Smooth muscle cell (in vitro differentiated cells): ENCODE data around the gene FSIP1. TPM values are rescaled to one million over a fixed set of nuclear protein-coding genes. Genes with fewer than 3 reads are reported as not detected.

Source experiments
- DNase-seq: peaks from one replicate; lab custom pipeline; 2025; ENCODE audit not compliant: unreplicated experiment; lab: John Stamatoyannopoulos, UW
- H2AFZ ChIP-seq: fragments of 200-600 bp; sonication (generic); 2 replicates; pipeline ENCODE4 v1.6.0; 2016; ENCODE audit warnings: antibody characterized with exemption, low read depth, mild to moderate bottlenecking
- H3F3A ChIP-seq: fragments of 200-600 bp; sonication (generic); 2 replicates; pipeline ENCODE4 v1.6.0; 2017; ENCODE audit warnings: antibody characterized with exemption, low read depth
- H3K27ac ChIP-seq: fragments of 200-600 bp; sonication (generic); 2 replicates; pipeline ENCODE4 v1.5.1; 2016; ENCODE audit warnings: low read depth, mild to moderate bottlenecking
- H3K27me3 ChIP-seq: fragments of 200-600 bp; sonication (generic); 2 replicates; pipeline ENCODE4 v1.6.1; 2016; ENCODE audit warnings: low read depth, mild to moderate bottlenecking
- H3K36me3 ChIP-seq: fragments of 200-600 bp; sonication (generic); 2 replicates; pipeline ENCODE4 v1.5.1; 2016; ENCODE audit warnings: low read depth
- H3K4me1 ChIP-seq: fragments of 200-600 bp; sonication (generic); 2 replicates; pipeline ENCODE4 v1.5.1; 2016; ENCODE audit warnings: low read depth
- H3K4me2 ChIP-seq: fragments of 200-600 bp; sonication (generic); 2 replicates; pipeline ENCODE4 v1.6.0; 2016; ENCODE audit warnings: mild to moderate bottlenecking
- H3K4me3 ChIP-seq: fragments of 200-600 bp; sonication (generic); 2 replicates; pipeline ENCODE4 v1.5.1; 2016; ENCODE audit warnings: mild to moderate bottlenecking
- H3K79me2 ChIP-seq: fragments of 200-600 bp; sonication (generic); 2 replicates; pipeline ENCODE4 v1.6.0; 2016; ENCODE audit warnings: low read depth, mild to moderate bottlenecking
- H3K9ac ChIP-seq: fragments of 200-600 bp; sonication (generic); 2 replicates; pipeline ENCODE4 v1.6.0; 2016; ENCODE audit warnings: low read depth
- H3K9me3 ChIP-seq: fragments of 200-600 bp; sonication (generic); replicated peaks from 2 replicates; pipeline ENCODE4 v1.5.1; 2016; ENCODE audit warnings: low read depth
- H4K20me1 ChIP-seq: fragments of 200-600 bp; sonication (generic); 2 replicates; pipeline ENCODE4 v1.6.0; 2016; ENCODE audit warnings: low read depth
- CTCF ChIP-seq: fragments of 200-600 bp; sonication (generic); IDR thresholded peaks from 2 replicates; pipeline ENCODE4 v1.5.1; 2017; ENCODE audit warnings: borderline replicate concordance, mild to moderate bottlenecking, antibody characterized with exemption; ENCODE audit not compliant: insufficient read depth, poor library complexity, severe bottlenecking
- WGBS: methylation state at CpG from one replicate; pipeline ENCODE4 v1.1.7; 2016; ENCODE audit warnings: low lambda C conversion rate; 5-methylcytosine and 5-hydroxymethylcytosine counted together
- polyA plus RNA-seq: library from polyadenylated mRNA; unstranded; fragments of >200 nt; fragmentation: Nextera tagmentation; extraction: Ambion mirVana; gene quantifications from 2 replicates; pipeline ENCODE4 v1.2.1, GENCODE V29; 2016
- total RNA-seq: library from RNA; depleted of rRNA; stranded (reverse); fragments of >200 nt; gene quantifications from 2 replicates; pipeline ENCODE4 v1.2.3, GENCODE V29; 2014

The FSIP1 gene
- total and polyA plus RNA-seq, 2 experiments from 2014 or later = 0.13 to 0.43 TPM

GRCh38 chr15:39720081-39720480, 62.6 kb downstream of the FSIP1 start:
- no peak overlapping the region for H3K9ac ChIP-seq
- H3K27me3 ChIP-seq = no peaks in the 10 kb centered on the region
- no peak overlapping the region for H2AFZ ChIP-seq
- no peak for DNase-seq
- TF ChIP-seq CTCF = no peak
- H3F3A ChIP-seq = peaks cover 8% of the 10 kb centered on the region
- peak overlapping the region; percentile 32 for H3K27ac ChIP-seq
- no peaks in the 10 kb centered on the region for H4K20me1 ChIP-seq
- no peaks in the 10 kb centered on the region for H3K9me3 ChIP-seq
- peak overlapping the region; percentile 25 for H3K4me2 ChIP-seq
- H3K79me2 ChIP-seq = no peaks in the 10 kb centered on the region
- no peaks in the 10 kb centered on the region for H3K36me3 ChIP-seq
- no peak overlapping the region for H3K4me3 ChIP-seq
- H3K4me1 ChIP-seq = peaks cover 9% of the 10 kb centered on the region

DNA sequence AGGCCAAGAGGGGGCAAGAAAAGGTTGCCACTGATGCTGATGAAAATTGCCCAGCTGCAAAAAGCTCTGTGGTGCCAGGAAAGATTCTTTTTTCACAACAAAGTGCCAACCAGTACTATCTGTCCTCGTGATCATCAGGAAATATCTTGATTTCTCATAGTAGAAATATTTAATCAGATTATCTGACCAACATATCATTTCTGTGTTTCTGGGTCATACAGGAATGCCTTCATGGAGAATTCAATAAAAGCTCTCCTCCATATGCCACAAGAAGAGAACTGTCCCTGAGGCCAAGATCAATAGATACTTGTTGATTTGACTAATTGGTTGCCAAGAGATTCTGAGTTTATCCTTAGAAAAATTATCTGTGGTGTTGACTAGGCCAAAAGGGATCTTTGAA, 63.5 kb downstream of the FSIP1 start:
- DNase-seq = no peak
- Histone ChIP-seq H3F3A (peaks cover 8% of the 10 kb centered on the region), H3K27ac (no peak overlapping the region), H3K4me3 (no peak overlapping the region), H3K36me3 (no peaks in the 10 kb centered on the region), H3K4me1 (peaks cover 9% of the 10 kb centered on the region), H2AFZ (no peak overlapping the region), H3K4me2 (no peak overlapping the region), H4K20me1 (no peaks in the 10 kb centered on the region), H3K9me3 (no peaks in the 10 kb centered on the region), H3K79me2 (no peaks in the 10 kb centered on the region), H3K9ac (no peak overlapping the region), H3K27me3 (no peaks in the 10 kb centered on the region)
- 97% methylated on average over 1 of the region's 1 CpG for WGBS
- TF ChIP-seq CTCF = no peak

DNA sequence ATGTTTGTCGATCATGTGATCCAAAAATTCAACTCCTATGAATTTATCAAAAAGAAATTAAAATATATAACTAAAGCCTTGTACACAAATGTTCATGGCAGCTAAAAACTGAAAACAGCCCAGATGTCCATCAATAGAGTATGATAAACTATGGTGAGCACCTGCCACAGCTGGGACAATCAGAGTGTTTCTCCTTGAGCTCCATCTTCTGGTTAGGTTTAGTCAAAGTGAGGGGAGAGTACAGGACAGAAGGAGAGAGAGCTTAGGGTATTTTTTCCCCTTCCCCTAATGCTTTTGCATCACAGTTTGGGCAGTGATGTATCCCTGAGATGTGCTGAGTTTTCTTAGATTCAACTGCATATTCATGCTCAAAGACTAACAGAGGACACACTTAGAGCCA, 65.5 kb downstream of the FSIP1 start:
- Histone ChIP-seq H3F3A (peaks cover 8% of the 10 kb centered on the region), H3K4me2 (no peak overlapping the region), H3K79me2 (no peaks in the 10 kb centered on the region), H4K20me1 (no peaks in the 10 kb centered on the region), H2AFZ (no peak overlapping the region), H3K27me3 (no peaks in the 10 kb centered on the region), H3K4me3 (no peak overlapping the region), H3K9me3 (no peaks in the 10 kb centered on the region), H3K27ac (no peak overlapping the region), H3K9ac (no peak overlapping the region), H3K36me3 (no peaks in the 10 kb centered on the region), H3K4me1 (peaks cover 9% of the 10 kb centered on the region)
- DNase-seq = no peak
- WGBS = 100% methylated on average over 1 of the region's 1 CpG
- TF ChIP-seq CTCF = no peak

GRCh38 chr15:39714251-39714650, 68.4 kb downstream of the FSIP1 start:
- Histone ChIP-seq H3K27me3 (no peaks in the 10 kb centered on the region), H3F3A (no peaks in the 10 kb centered on the region), H4K20me1 (no peaks in the 10 kb centered on the region), H3K9ac (no peak overlapping the region), H2AFZ (no peak overlapping the region), H3K36me3 (no peaks in the 10 kb centered on the region), H3K4me3 (no peak overlapping the region), H3K9me3 (no peaks in the 10 kb centered on the region), H3K4me2 (no peak overlapping the region), H3K79me2 (no peaks in the 10 kb centered on the region), H3K27ac (no peak overlapping the region), H3K4me1 (no peaks in the 10 kb centered on the region)
- TF ChIP-seq CTCF = no peak
- WGBS = 92% methylated on average over 2 of the region's 2 CpGs
- no peak for DNase-seq
